MM.1S (cell line): Measurements from ENCODE around the gene VDAC2.

ENCODE experiments used
- EZH2 ChIP-seq: fragments of 300-600 bp; sonication (generic); optimal IDR thresholded peaks from 2 replicates; pipeline ENCODE3; 2017; ENCODE audit warnings: low read depth, mild to moderate bottlenecking, antibody characterized with exemption, low read length, mixed read lengths
- EZH2phosphoT487 ChIP-seq: fragments of 300-600 bp; sonication (generic); IDR thresholded peaks from 2 replicates; pipeline ENCODE4 v1.6.1; 2018; ENCODE audit warnings: antibody characterized with exemption, low read length
- TF ChIP-seq, protein P1 (sequence below): fragments of 300-600 bp; sonication (generic); IDR thresholded peaks from 2 replicates; pipeline ENCODE4 v1.5.1; 2016; ENCODE audit warnings: antibody characterized with exemption, low read length, mixed read lengths

DNA sequence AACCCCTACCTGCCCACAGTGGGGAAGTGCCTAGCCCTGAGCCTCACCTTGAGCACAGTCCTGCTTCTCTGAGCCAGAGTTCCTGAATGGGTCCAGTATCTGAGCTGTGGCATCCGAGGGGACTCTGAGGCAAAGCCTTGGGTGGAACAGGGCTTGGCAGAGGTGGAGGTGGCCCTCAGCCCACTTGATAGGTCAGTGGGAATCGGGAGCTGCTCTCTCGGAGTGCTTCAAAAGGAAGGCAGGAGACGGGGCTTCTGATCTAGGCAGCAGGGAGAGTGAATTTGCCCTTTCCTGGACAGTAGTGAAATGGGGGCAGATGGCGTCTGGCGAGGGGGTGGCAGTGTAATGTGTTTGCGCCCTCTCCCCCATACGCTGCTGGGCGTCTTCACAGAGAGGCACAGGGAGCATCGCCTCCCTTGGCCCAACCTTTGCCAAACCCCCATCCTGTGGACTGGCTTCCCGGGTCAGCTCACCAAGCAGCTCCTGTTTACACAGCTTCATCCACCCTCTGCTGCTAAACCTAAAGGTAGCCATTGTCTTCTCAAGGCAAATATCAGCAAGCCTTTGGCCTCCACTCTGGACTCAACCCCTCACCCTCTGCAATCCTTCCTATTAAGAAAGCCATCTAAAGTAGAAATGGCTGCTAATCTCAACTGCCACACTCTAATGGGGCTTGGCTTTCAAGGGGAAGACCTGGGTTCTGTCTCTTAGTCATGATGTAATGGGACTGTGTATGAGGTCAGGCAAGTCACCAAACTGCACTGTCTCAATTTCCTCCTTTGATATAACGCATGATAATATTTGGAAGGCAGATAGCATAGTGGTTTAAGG, 21.1 kb upstream of the VDAC2 start:
- TF ChIP-seq, protein P1, sequence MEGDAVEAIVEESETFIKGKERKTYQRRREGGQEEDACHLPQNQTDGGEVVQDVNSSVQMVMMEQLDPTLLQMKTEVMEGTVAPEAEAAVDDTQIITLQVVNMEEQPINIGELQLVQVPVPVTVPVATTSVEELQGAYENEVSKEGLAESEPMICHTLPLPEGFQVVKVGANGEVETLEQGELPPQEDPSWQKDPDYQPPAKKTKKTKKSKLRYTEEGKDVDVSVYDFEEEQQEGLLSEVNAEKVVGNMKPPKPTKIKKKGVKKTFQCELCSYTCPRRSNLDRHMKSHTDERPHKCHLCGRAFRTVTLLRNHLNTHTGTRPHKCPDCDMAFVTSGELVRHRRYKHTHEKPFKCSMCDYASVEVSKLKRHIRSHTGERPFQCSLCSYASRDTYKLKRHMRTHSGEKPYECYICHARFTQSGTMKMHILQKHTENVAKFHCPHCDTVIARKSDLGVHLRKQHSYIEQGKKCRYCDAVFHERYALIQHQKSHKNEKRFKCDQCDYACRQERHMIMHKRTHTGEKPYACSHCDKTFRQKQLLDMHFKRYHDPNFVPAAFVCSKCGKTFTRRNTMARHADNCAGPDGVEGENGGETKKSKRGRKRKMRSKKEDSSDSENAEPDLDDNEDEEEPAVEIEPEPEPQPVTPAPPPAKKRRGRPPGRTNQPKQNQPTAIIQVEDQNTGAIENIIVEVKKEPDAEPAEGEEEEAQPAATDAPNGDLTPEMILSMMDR, result no peak
- TF ChIP-seq EZH2phosphoT487 (no peak), EZH2 (no peak)
